Stimulated activated CD8-positive, alpha-beta memory T cell treated with anti-CD3 and anti-CD28 coated beads, Interleukin-7, amount 100 ng/mL, for 48 hours (primary cell): ENCODE results near the gene CHCHD4.

Source experiments
- DNase-seq, 2 donors: peaks; one replicate each; pipeline ENCODE4 v3.0.0-alpha.2; 2020; ENCODE audit warnings: low read depth in 1 of 2; ENCODE audit errors: extremely low read depth in 1 of 2

Gene CHCHD4

DNA sequence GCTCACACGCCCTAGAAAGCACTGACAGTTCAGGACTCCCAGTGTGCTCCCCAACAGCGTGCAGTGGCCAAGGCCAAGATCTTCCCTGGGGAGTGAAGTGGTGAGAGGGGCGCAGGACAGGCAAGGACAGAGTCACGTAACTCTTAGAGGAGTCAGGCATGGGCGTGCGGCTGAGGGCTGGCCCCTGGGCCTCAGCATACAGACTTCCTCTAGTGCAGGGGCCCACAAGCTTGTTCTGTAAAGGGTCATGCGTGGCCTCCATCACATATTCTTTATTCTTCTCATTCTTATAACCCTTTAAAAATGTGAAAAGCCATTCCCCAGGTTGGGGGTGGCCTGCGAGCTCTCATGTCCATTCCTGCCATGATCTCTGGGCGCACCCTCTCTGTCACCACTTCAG, 25.4 kb upstream of the CHCHD4 start:
- no peak for DNase-seq

- no peak for DNase-seq
These were observed 23.6 kb upstream of the CHCHD4 start for GRCh38 chr3:14148041-14148985.

- no peak for DNase-seq
These were observed 22.9 kb upstream of the CHCHD4 start for GRCh38 chr3:14147617-14148016.

- DNase-seq = no peak
These were observed 22.4 kb upstream of the CHCHD4 start for GRCh38 chr3:14147066-14147435.

DNA sequence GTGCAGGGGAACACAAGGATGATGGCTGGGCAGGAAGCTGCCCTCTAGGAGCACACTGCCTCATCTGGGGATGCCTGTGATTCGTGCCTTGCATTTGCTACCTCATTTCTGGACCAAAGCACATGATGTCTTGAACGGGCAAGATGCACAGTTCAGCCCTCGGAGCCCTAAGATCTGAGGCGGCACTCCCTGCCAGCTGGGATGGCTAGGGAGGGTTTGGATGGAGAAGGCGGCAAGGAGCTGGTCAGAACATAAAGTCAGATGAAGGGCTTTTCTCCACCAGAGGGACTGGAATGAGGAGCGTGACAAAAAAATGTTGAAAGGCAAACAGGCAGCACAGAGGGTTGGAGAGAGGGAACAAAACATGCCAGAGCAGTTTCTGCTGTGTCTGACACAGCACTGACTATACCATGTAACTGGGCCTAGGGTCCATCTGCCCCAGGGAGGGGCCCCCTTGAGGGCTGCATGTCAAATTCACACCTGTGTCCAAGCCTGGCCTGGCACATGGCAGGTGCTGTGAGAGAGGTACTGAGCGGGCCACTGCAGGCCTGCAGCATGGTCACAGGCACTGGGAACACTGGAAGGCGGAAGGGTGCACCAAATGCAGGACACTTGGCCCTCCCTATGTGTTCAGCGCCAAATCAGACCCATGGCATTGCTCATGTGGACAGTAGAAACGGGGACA, 21.9 kb upstream of the CHCHD4 start:
- no peak for DNase-seq

- no peak for DNase-seq
These were observed 21.2 kb upstream of the CHCHD4 start for GRCh38 chr3:14145670-14146380.

- DNase-seq = no peak
These were observed 20.6 kb upstream of the CHCHD4 start for GRCh38 chr3:14145236-14145635.

DNA sequence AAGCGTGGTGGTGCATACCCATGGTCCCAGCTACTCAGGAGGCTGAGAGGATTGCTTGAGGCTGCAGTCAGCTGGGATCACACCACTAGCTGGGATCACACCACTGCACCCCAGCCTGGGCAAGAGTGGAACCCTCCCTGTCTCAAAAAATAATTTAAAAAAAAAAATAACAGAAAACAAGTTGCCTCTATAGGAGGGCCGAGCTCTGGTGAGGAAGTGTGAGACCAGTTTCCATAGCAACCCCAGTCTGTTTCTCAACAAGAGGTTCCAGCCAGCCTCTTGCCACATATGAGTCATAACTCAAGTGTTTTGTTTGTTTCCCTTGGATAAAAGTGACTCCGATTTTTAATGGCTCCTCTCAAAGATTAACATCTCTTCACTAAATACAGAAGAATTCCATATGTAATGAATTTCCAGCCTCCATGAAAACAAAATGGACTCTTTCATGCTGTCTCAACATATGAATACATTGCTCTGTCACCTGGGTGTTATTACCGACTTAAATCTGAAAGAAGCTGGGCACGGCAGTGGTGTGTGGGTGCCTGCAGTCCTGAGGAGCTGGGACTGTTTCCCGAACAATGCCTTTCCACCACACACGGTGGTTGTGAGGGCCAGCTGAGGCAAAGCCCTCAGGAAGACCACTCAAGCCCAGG, 19.9 kb upstream of the CHCHD4 start:
- DNase-seq = peak in 1 of 2 donors; percentile 63

DNA sequence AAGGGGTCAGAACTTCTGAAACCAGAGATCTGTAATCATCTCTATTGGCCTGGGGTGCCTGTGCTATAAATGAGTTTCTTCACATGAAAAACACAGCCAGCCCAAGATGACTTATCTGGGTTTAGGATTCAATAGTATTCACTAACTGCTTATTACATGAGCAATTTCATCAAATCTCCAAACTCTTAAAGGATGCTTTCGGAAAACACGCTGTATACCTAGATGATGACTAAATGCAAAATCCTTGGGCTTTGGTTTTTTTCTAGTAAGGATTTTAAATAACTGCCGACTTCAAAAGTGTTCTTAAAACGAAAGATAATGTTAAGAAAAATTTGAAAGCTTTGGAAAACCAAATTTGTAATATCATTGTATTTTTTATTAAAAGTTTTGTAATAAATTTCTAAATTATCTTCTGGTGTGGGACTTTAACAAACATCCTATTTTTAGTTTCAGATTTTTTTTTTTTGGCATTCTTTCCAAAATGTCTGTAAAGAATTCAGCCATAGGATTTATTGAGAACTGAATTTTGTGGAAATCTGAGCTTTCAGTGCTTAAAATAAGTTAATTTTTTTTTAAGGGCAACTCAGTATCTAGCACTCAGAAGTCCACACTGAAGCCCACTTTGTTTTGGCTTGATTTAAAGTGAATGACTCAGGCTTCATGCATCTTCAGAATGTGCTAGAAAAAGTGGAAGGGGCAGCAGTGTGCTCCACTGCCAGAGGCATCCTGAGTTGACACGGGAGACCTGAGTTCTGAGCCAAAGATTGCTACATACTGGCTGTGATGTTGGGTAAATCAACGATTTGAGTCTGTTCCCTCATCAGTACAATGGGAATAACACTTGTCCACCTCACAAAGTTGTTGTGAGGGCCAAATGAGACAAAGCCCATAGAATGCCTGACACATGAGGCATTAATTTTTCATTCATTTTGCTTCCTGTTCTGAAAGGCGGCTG, 18.9 kb upstream of the CHCHD4 start:
- no peak for DNase-seq

GRCh38 chr3:14142567-14143270, 18.0 kb upstream of the CHCHD4 start:
- peak in 1 of 2 donors; percentile 21 for DNase-seq

DNA sequence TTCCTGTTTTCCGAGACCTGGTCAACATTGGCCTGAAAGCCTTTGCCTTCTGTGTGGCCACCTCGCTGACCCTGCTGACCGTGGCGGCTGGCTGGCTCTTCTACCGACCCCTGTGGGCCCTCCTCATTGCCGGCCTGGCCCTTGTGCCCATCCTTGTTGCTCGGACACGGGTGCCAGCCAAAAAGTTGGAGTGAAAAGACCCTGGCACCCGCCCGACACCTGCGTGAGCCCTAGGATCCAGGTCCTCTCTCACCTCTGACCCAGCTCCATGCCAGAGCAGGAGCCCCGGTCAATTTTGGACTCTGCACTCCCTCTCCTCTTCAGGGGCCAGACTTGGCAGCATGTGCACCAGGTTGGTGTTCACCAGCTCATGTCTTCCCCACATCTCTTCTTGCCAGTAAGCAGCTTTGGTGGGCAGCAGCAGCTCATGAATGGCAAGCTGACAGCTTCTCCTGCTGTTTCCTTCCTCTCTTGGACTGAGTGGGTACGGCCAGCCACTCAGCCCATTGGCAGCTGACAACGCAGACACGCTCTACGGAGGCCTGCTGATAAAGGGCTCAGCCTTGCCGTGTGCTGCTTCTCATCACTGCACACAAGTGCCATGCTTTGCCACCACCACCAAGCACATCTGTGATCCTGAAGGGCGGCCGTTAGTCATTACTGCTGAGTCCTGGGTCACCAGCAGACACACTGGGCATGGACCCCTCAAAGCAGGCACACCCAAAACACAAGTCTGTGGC, 17.1 kb upstream of the CHCHD4 start:
- no peak for DNase-seq

GRCh38 chr3:14141144-14141543, 16.5 kb upstream of the CHCHD4 start:
- no peak for DNase-seq

DNA sequence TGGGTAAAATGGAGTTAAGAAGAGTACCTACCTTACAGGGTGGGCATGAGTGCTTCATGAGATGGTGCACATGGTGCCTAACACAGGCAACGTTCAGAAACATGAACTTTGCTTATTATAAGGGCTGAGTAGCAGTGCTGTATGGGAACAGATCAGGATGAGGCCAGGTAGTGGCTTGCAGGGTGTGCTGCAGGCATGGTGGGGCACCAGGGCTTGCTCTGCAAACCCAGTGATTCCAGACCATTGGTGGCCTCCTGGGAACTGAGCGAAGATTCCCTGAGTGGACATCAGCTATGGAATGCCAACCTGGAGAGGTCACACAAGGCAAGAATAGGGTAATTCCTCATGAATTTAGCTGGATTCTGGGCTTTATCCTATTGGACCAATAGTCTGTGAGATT, 16.0 kb upstream of the CHCHD4 start:
- no peak for DNase-seq

- no peak for DNase-seq
These were observed 15.1 kb upstream of the CHCHD4 start for GRCh38 chr3:14139771-14140170.

DNA sequence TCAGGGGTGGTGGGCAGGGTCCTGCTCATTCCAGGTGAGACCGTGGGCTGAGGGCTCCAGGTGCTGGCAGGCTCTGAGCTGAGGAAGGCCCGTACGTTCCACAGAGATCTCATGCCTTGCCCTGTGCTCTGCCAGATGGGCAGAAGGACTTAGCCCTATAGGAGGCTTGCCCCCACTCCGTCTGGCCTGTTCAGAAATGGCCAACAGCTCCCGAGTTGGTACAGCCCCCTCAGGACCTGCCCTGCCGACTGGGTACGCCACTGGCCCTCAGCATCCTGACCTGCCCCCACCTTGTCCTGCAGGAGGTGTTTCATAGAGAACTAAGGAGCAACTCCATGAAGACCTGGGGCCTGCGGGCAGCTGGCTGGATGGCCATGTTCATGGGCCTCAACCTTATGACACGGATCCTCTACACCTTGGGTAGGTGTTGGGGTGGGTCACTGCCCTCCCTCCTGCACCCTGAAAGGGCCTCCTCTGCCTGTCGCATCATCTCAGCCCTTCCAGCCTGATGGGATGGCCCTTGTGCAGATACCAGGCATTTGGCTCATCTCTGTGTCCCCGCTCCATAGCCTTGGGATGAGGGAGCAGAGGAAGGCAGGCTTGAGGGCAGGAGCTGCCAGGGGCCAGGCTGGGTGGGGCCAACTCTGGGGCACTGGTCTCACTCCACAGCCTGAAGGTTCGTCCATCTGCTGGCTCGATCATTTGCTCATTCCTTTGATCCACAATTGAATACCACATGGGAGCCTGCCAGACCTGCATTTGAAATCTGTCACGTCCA, 14.4 kb upstream of the CHCHD4 start:
- no peak for DNase-seq

DNA sequence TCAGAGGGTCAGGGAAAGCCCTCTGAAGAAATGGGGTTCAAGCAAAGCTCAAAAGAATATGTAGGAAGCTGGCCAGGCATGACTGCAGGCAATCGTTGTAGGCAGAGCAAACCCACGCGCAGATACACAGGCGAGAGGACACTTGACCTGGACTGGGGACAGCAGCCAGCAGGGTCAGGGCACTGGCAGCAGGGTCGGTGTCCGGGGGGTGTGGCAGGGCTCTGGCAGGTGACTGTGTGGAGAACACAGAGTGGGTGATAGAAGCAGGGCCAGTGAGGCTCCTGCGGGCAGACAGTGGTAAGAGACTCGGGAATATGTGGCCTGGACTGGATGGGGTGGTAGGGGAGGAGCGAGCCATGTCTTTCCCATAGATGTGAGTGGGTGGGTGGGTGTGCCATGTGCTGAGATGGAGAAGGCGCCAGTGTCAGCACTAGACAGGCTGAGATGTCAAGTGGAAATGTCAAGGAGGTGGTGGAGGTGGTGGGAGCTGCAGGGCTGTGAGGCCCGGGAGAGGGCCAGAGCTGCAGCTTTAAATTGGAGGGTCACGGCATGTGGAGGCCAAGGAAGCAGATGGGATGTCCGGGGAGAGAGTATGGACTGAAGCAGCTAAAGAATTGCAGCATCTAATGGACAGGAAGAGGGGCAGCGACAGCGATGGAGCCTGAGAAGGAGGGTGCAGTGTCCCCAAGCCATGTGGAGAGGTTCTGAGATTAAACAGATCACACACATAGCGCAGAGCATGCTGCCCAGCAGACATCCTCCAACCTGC, 13.6 kb upstream of the CHCHD4 start:
- no peak for DNase-seq

DNA sequence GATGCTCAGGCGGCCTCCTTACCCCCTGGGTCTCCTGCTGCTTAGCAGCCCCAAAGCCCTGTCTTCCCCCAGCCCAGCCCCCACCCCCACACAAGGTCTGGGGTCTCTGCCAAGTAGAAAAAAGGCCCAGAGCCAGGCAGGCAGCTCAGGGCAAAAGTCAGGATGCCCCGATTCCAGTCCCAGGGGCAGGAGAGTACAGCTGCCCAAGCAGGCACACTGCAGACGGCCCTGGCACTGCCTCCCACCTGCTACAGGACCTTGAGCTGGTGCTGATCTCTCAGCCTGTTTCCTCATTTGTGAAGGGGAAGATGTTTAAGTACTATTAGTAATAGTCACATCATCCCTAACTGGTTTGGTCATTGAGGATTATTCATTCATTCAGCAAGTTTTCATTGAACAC, 12.8 kb upstream of the CHCHD4 start:
- DNase-seq = no peak
